AG04449 (cell line): Measurements from ENCODE around the gene PAX7.
"Not testable (repeated sequence)": the region's sequence is repeated elsewhere in the genome, so short reads cannot be mapped to it uniquely, and the experiment has no call there.

Experiments used
- CTCF ChIA-PET: fragments of 350-600 bp; formaldehyde crosslinking; extraction: SDS; loops from one replicate; lab custom pipeline; 2021; ENCODE audit warnings: antibody characterized with exemption; lab: Yijun Ruan, JAX
- POLR2A ChIA-PET: fragments of 400-600, 350-600 bp; formaldehyde crosslinking; extraction: SDS; loops from one replicate; lab custom pipeline; 2020; ENCODE audit warnings: antibody characterized with exemption, inconsistent platforms; lab: Yijun Ruan, JAX
- DNase-seq: peaks from one replicate; pipeline ENCODE4 v3.0.0-alpha.2; 2010; ENCODE audit warnings: low read depth, low spot score
- H3K4me3 ChIP-seq: 2 replicates; pipeline ENCODE4 v1.5.1; 2011; ENCODE audit warnings: low read depth, mild to moderate bottlenecking, control low read depth, low read length
- TF ChIP-seq, protein P1 (sequence below): IDR thresholded peaks from one replicate; pipeline ENCODE4 v1.5.1; 2011; ENCODE audit warnings: mild to moderate bottlenecking, moderate library complexity, low read length, control low read depth, inconsistent platforms; ENCODE audit not compliant: insufficient read depth; ENCODE audit errors: missing control alignments

PAX7 gene

DNA sequence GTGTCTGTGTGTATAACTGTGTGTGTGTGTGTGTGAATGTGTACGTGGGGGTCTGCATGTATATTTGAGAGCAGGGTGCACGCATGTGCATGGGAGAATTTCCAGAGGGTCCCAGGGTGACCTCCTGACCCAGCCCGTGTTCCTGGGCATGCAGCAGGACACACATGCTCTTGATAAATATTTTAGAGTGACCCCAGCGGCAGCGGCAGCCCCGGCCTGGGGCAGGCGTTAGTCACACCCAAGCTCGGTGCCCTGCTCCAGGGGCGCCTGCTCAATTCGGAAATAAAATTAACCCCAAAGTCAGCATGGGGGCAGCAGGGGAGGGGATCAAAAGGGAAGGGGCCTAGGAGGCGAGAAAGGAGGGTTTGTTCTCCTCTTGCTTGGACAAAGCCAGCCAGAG lies 107.5 kb downstream of the PAX7 start:
- POLR2A ChIA-PET: no interaction called here
- CTCF ChIA-PET: no interaction called here
- DNase-seq: no peak

DNA sequence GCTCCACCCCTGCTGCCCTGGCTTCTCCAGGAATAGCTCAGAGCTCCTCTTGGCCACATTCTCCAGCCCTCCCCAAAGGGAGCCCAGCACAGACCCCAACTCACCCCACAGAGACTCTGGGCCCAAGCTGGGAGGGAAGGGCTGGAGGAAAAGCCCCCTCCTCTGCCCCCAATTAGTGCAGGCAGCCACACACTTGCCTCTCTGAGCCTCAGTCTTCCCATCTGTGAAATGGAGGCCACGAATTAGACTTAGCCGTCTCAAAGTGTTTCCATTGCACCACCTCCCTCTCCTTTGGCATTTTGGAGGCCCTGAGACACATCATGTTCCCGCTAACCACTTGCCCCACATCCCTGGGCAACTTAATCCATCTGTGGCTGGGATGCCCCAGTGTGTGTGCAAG lies 108.0 kb downstream of the PAX7 start:
- no peak for DNase-seq
- POLR2A ChIA-PET: interaction anchor here (0.6 kb wide), 1 partner anchor 72 kb away, joined by 5 read pairs; no protein-coding TSS in a partner anchor
- CTCF ChIA-PET: no interaction called here
- TF ChIP-seq, protein P1, sequence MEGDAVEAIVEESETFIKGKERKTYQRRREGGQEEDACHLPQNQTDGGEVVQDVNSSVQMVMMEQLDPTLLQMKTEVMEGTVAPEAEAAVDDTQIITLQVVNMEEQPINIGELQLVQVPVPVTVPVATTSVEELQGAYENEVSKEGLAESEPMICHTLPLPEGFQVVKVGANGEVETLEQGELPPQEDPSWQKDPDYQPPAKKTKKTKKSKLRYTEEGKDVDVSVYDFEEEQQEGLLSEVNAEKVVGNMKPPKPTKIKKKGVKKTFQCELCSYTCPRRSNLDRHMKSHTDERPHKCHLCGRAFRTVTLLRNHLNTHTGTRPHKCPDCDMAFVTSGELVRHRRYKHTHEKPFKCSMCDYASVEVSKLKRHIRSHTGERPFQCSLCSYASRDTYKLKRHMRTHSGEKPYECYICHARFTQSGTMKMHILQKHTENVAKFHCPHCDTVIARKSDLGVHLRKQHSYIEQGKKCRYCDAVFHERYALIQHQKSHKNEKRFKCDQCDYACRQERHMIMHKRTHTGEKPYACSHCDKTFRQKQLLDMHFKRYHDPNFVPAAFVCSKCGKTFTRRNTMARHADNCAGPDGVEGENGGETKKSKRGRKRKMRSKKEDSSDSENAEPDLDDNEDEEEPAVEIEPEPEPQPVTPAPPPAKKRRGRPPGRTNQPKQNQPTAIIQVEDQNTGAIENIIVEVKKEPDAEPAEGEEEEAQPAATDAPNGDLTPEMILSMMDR: no peak
- H3K4me3 ChIP-seq: no peak overlapping the region

More for the DNA sequence above, 107.5 kb downstream of the PAX7 start:
- TF ChIP-seq, protein P1: no peak
- no peak overlapping the region for H3K4me3 ChIP-seq

DNA sequence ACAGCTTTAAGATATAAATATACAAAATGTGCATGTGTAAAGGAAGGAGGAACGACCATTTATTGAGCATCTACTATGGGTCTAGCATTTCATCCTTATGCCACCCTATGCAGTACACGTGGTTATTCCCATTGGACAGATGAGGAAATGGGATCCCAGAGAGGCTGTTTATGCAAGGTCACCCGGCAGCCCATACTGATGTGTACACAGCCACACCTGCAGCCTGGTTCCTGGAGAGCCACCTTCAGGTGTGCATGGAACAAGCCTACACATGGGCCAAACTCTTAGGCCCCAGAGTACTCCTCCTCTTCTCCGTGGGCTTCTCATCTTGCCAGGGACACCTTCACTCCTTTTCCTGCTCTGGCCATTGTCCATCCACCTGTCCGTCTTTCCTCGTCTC lies 108.8 kb downstream of the PAX7 start:
- no peak overlapping the region for H3K4me3 ChIP-seq
- TF ChIP-seq, protein P1: no peak
- DNase-seq: no peak
- POLR2A ChIA-PET: no interaction called here
- CTCF ChIA-PET: no interaction called here

DNA sequence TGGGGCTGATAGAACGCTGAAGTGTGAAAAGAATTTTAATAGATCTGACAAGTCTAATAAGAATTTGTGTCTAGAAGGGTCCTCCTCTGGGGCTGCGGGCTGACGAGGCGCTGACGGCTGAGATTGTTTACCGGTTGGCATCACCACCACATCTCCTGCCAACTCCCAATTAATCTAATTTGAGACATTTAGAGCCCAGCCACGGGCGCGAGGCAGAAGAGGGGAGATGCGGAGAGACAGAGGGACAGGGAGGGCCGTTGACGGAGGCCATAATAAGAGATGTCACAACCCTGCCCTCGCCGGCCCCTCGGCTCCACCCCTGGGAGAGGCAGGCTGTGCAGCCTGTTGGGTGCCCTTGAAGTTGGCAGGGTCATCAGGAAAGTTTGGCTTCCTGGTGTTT lies 109.3 kb downstream of the PAX7 start:
- CTCF ChIA-PET: no interaction called here
- TF ChIP-seq, protein P1: no peak
- DNase-seq: no peak
- POLR2A ChIA-PET: no interaction called here
- H3K4me3 ChIP-seq: no peak overlapping the region

GRCh38 chr1:18740617-18741016 lies 110.0 kb downstream of the PAX7 start:
- ChIA-PET POLR2A (no interaction called here), CTCF (no interaction called here)
- H3K4me3 ChIP-seq: no peak overlapping the region
- TF ChIP-seq, protein P1: no peak
- DNase-seq: no peak

GRCh38 chr1:18743233-18743632 lies 112.6 kb downstream of the PAX7 start:
- CTCF ChIA-PET: no interaction called here
- TF ChIP-seq, protein P1: no peak

GRCh38 chr1:18744381-18744780 lies 113.7 kb downstream of the PAX7 start:
- H3K4me3 ChIP-seq, POLR2A ChIA-PET, CTCF ChIA-PET, DNase-seq: not testable (repeated sequence)

More at GRCh38 chr1:18743233-18743632, 112.6 kb downstream of the PAX7 start:
- no peak for DNase-seq
- H3K4me3 ChIP-seq: no peak overlapping the region
- POLR2A ChIA-PET: no interaction called here
